Heart right ventricle (tissue), 16 donors: Measurements from ENCODE around the gene PBX4. TPM values are rescaled to one million over a fixed set of nuclear protein-coding genes. Genes with fewer than 3 reads are reported as not detected.
A peak's percentile ranks its signal among the peaks of the same experiment; 100 is the strongest.

Source experiments
- ATAC-seq, 8 donors: fragments of 200-7000 bp; cut with Tn5 transposase; one replicate each; pipeline ENCODE4 v1.9.1; 2020; ENCODE audit warnings: mild to moderate bottlenecking in 8 of 8, moderate library complexity in 8 of 8, moderate number of reproducible peaks in 1 of 8
- DNase-seq, 2 donors: peaks; one replicate each; pipeline ENCODE4 v3.0.0-alpha.2; 2020
- H3K27ac ChIP-seq, 10 donors: fragments of 200-600 bp; sonication (generic) in 2 of 10; one replicate each; pipeline versions ENCODE4 v1.5.0 to v1.8.0; 2020 to 2022; ENCODE audit warnings: mild to moderate bottlenecking in 3 of 10
- H3K27me3 ChIP-seq, 7 donors: fragments of 200-600 bp; one replicate each; pipeline ENCODE4 v1.8.0; 2021 to 2022; ENCODE audit warnings: mild to moderate bottlenecking in 2 of 7
- H3K36me3 ChIP-seq, 9 donors: fragments of 200-600 bp; sonication (generic) in 1 of 9; one replicate each; pipeline versions ENCODE4 v1.5.0 to v1.8.0; 2020 to 2022; ENCODE audit warnings: mild to moderate bottlenecking in 2 of 9
- H3K4me1 ChIP-seq, 9 donors: fragments of 200-600 bp; sonication (generic) in 1 of 9; one replicate each; pipeline versions ENCODE4 v1.5.0 to v1.8.0; 2020 to 2022; ENCODE audit warnings: mild to moderate bottlenecking in 4 of 9
- H3K4me3 ChIP-seq, 10 donors: fragments of 200-600 bp; sonication (generic) in 2 of 10; one replicate each; pipeline versions ENCODE4 v1.5.0 to v1.8.0; 2020 to 2022; ENCODE audit warnings: mild to moderate bottlenecking in 7 of 10, moderate library complexity in 2 of 10
- H3K9me3 ChIP-seq, 11 donors: fragments of 200-600 bp in 10 of 11; sonication (generic) in 2 of 11; one replicate each; pipeline versions ENCODE4 v1.5.0 to v1.8.0; 2013 to 2022; ENCODE audit warnings: mild to moderate bottlenecking in 2 of 11, control low read depth in 1 of 11, moderate library complexity in 1 of 11
- WGBS, 2 donors: extraction: QIAGEN DNeasy Blood & Tissue Kit; methylation state at CpG; one replicate each; pipeline ENCODE4 v1.1.7; 2013; ENCODE audit warnings: inconsistent platforms in 1 of 2; 5-methylcytosine and 5-hydroxymethylcytosine counted together
- intact Hi-C, 10 donors: fragments of 100-400 bp; cut with DNase I; formaldehyde crosslinking; loops; one replicate each; pipeline versions ENCODE4 v1.11.1 to v1.14.2; 2022
- polyA plus RNA-seq, 2 donors: library from polyadenylated mRNA; stranded (reverse); fragments of 200-250 nt; gene quantifications; one replicate each; pipeline ENCODE4 v1.2.3, GENCODE V29; 2013
- total RNA-seq, 10 donors: library from RNA; stranded (reverse); fragmentation: NEBNext Ultra II Directional in 3 of 10; extraction: Animal tissue kit (Norgen Biotek cat#: 25700) in 3 of 10; gene quantifications; one replicate each; pipeline versions ENCODE4 v1.2.1 to v1.2.4, GENCODE V29; 2021 to 2023
- TF ChIP-seq, protein P1 (sequence below), 9 donors: fragments of 200-600 bp; sonication (generic) in 2 of 9; IDR thresholded peaks; one replicate each; pipeline versions ENCODE4 v1.5.0 to v1.8.0; 2021 to 2022; ENCODE audit warnings: antibody characterized with exemption in 9 of 9, mild to moderate bottlenecking in 5 of 9, moderate library complexity in 1 of 9
- donor health status: Arrhythmogenic right ventricular cardiomyopathy.
- donor health status: ischemic (EF 13 %, LVEDD 7.1; RV severe dilation, severe dysfunction).
- donor health status: healthy with polysubstance abuse.
- donor health status: DM: no; HTN: yes; CAD: no.
- donor health status: DM: no; HTN: no; CAD: no.
- donor health status: ischemic (EF 25% LVEDD 6.9; RV normal size, moderate dysfunction).
- donor health status: ischemic (EF 25% LVEDD 5.7; RV mildly dilated, moderate dysfunction).
- donor health status: healthy.
- donor health status: DM: yes; HTN: yes; CAD: no.
- donor health status: Ischemic cardiomyopathy.
- donor health status: ischemic (EF 35%, LVEDD 5.7; RV mildly dilated, moderate dysfunction).
- donor health status: nonischemic (EF 11% LVEDD 7.7; RV severe dilation, severe dysfunction).
- donor health status: DM: yes; HTN: yes; CAD: no.
- donor health status: PGD.
- donor health status: ischemic (EF 29% LVEDD 5.4; RV normal size, mild dysfunction).
- donor health status: nonischemic (EF 23%, LVEDD 6.1; RV moderate dilation, normal function).

The PBX4 gene
- total and polyA plus RNA-seq, 12 donors, result 0.06 to 1.2 (median 0.36) TPM; not detected in 7

DNA sequence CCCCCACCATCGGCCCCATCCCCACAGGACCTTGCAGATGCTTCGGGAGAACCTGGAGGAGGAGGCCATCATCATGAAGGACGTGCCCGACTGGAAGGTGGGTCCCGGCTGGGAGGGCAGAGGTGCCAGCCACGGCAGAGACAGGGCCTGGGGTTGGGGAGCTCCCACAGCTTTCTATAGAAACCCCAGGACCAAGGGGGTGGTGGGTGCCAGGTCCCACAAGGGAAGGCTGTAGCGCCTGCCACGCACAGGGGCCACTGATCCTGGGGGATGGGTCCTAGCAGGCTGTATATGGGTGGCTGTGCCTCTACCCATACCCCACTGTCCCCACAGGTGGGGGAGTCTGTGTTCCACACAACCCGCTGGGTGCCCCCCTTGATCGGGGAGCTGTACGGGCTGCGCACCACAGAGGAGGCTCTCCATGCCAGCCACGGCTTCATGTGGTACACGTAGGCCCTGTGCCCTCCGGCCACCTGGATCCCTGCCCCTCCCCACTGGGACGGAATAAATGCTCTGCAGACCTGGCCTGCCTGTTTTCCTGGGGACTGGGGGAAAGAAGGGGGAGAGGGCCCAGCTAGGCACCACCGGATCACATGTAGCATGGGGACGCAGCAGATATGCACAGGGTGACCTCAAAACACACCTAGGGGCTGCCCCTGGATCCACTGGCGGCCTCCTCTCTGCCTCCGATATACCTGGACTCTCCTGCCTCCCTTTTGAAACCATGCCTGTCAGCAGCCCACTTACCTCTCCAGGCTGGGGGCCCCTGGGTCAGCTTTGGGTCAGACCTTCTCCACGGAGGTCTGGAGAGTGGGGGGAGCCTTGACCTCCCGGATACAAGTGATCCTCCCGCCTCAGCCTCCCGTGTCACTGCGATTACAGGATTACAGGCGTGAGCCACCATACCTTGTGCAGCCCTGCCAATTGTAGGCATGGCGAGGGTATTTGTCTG is 90.5 kb downstream of the PBX4 start:
- Histone ChIP-seq H3K9me3 (no peaks in the 10 kb centered on the region), H3K36me3 (peaks cover 0 to 59% (median 0%) of the 10 kb centered on the region in 9 donors), H3K4me3 (no peak overlapping the region), H3K27ac (no peak overlapping the region), H3K4me1 (peaks cover 3 to 48% (median 9%) of the 10 kb centered on the region in 9 donors), H3K27me3 (no peaks in the 10 kb centered on the region)
- DNase-seq, result no peak
- WGBS, 2 donors, result 89 to 92% methylated on average over 27 of the region's 27 CpGs
- peak in 1 of 8 donors; percentile 9 for ATAC-seq
- intact Hi-C loops, result no loop called here
- TF ChIP-seq, protein P1, sequence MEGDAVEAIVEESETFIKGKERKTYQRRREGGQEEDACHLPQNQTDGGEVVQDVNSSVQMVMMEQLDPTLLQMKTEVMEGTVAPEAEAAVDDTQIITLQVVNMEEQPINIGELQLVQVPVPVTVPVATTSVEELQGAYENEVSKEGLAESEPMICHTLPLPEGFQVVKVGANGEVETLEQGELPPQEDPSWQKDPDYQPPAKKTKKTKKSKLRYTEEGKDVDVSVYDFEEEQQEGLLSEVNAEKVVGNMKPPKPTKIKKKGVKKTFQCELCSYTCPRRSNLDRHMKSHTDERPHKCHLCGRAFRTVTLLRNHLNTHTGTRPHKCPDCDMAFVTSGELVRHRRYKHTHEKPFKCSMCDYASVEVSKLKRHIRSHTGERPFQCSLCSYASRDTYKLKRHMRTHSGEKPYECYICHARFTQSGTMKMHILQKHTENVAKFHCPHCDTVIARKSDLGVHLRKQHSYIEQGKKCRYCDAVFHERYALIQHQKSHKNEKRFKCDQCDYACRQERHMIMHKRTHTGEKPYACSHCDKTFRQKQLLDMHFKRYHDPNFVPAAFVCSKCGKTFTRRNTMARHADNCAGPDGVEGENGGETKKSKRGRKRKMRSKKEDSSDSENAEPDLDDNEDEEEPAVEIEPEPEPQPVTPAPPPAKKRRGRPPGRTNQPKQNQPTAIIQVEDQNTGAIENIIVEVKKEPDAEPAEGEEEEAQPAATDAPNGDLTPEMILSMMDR (IDR thresholded peaks at IDR 0.05), result no peak

- ATAC-seq (peak in 1 of 8 donors; percentile 2), DNase-seq (no peak)
- intact Hi-C loops, result no loop called here
- no peak overlapping the region for H3K27ac ChIP-seq
- H3K4me1 ChIP-seq, result peaks cover under 1 to 46% (median 7%) of the 10 kb centered on the region in 9 donors
- WGBS, 2 donors, result 94 to 96% methylated on average over 9 of the region's 9 CpGs
- H3K27me3 ChIP-seq, result no peaks in the 10 kb centered on the region
- H3K36me3 ChIP-seq, result peaks cover 0 to 59% (median 0%) of the 10 kb centered on the region in 9 donors
- H3K9me3 ChIP-seq, result no peaks in the 10 kb centered on the region
- H3K4me3 ChIP-seq, result no peak overlapping the region
- TF ChIP-seq, protein P1 (IDR thresholded peaks at IDR 0.05), result no peak
Measured at GRCh38 chr19:19527371-19527656, 91.2 kb downstream of the PBX4 start.

DNA sequence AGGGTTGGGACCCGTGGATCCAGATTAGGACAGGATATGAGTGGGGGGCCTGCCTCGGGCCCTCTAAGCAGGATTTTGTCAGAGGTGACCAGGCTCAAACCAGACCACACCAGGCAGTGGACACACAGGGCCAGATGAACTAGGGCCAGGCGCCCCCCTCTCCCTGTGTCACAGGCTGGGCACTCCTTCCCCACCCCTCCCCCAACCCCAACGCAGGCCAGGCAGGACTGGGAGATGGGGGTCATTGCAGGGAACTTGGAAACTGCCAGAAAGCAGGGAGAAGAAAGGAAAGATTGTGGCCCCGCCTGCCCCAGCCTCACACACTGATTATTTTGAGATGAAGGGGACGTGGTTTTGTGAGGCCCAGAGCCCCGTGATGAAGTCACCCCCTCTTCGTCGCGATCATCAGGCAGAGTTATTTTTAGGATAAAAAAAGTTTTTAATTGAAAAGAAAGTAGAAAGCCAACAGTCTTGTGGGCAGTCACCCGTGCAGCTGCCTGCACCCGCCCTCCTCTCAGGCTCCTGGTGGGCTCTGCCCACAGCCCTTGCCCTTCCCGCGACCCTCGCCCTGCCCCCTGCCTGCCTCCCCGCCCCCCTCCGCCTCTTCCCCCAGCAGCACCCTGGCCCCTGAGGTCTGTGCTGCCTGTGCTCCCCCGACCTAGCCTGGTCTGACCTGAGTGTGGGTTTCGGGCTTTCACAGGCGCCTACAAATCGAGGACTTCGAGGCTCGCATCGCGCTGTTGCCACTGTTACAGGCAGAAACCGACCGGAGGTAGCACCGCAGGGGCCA is 91.7 kb downstream of the PBX4 start:
- DNase-seq, result no peak
- Histone ChIP-seq H3K9me3 (no peaks in the 10 kb centered on the region), H3K27me3 (no peaks in the 10 kb centered on the region), H3K4me1 (peaks cover 0 to 41% (median 7%) of the 10 kb centered on the region in 9 donors), H3K27ac (no peak overlapping the region), H3K36me3 (peaks cover 0 to 59% (median 0%) of the 10 kb centered on the region in 9 donors), H3K4me3 (no peak overlapping the region)
- 77 to 83% methylated on average over 28 of the region's 28 CpGs for WGBS, 2 donors
- ATAC-seq, result no peak
- TF ChIP-seq, protein P1 (IDR thresholded peaks at IDR 0.05), result no peak
- intact Hi-C loops, result no loop called here

- WGBS, 2 donors, result 84 to 90% methylated on average over 22 to 23 of the region's 23 CpGs
- Histone ChIP-seq H3K36me3 (peaks cover 0 to 62% (median 0%) of the 10 kb centered on the region in 9 donors), H3K4me1 (peaks cover 0 to 45% (median 7%) of the 10 kb centered on the region in 9 donors), H3K4me3 (no peak overlapping the region), H3K9me3 (no peaks in the 10 kb centered on the region), H3K27ac (no peak overlapping the region), H3K27me3 (no peaks in the 10 kb centered on the region)
- no peak for DNase-seq
- TF ChIP-seq, protein P1 (IDR thresholded peaks at IDR 0.05), result no peak
- intact Hi-C loops, result no loop called here
- ATAC-seq, result peak in 1 of 8 donors; percentile 2
Measured at GRCh38 chr19:19525611-19526380, 92.7 kb downstream of the PBX4 start.
